Neural cell (in vitro differentiated cells): Measurements from ENCODE around the gene NT5M. TPM values are rescaled to one million over a fixed set of nuclear protein-coding genes. Genes with fewer than 3 reads are reported as not detected.

Source experiments
- H2AFZ ChIP-seq: fragments of 200-600, 300-800 bp; sonication (generic), shearing (Covaris generic); 2 replicates; pipeline ENCODE4 v1.6.0; 2014; ENCODE audit warnings: low read depth, mild to moderate bottlenecking, antibody characterized with exemption, low read length, moderate library complexity
- H3F3A ChIP-seq: fragments of 200-600 bp; shearing (Covaris generic); 2 replicates; pipeline ENCODE4 v1.6.1; 2016; ENCODE audit warnings: mild to moderate bottlenecking, moderate library complexity, mixed read lengths, antibody characterized with exemption, low read length; ENCODE audit not compliant: insufficient read depth, poor library complexity, severe bottlenecking
- H3K27ac ChIP-seq: fragments of 200-600, 300-800 bp; sonication (generic), shearing (Covaris generic); 2 replicates; pipeline ENCODE4 v1.5.1; 2014; ENCODE audit warnings: mild to moderate bottlenecking, low read length, moderate library complexity
- H3K27me3 ChIP-seq: fragments of 300-800, 200-600 bp; sonication (generic), shearing (Covaris generic); 2 replicates; pipeline ENCODE4 v1.6.0; 2014; ENCODE audit warnings: mild to moderate bottlenecking, low read depth, low read length, moderate library complexity; ENCODE audit not compliant: insufficient read depth
- H3K36me3 ChIP-seq: fragments of 300-800, 200-600 bp; sonication (generic), shearing (Covaris generic); 2 replicates; pipeline ENCODE4 v1.5.1; 2014; ENCODE audit warnings: mild to moderate bottlenecking, antibody characterized with exemption, low read length, moderate library complexity; ENCODE audit not compliant: insufficient read depth
- H3K4me2 ChIP-seq: fragments of 300-800, 200-600 bp; sonication (generic), shearing (Covaris generic); 2 replicates; pipeline ENCODE4 v1.6.0; 2014; ENCODE audit warnings: mild to moderate bottlenecking, low read length
- H3K4me3 ChIP-seq: fragments of 300-800, 200-600 bp; sonication (generic), shearing (Covaris generic); 2 replicates; pipeline ENCODE4 v1.5.1; 2014; ENCODE audit warnings: mild to moderate bottlenecking, low read length, moderate library complexity
- H3K79me2 ChIP-seq: fragments of 200-600 bp; shearing (Covaris generic); replicated peaks from 2 replicates; pipeline ENCODE4 v1.6.0; 2014; ENCODE audit warnings: mild to moderate bottlenecking, low read length, moderate library complexity; ENCODE audit not compliant: insufficient read depth
- H3K9ac ChIP-seq: fragments of 300-800, 200-600 bp; sonication (generic), shearing (Covaris generic); 2 replicates; pipeline ENCODE4 v1.6.1; 2016; ENCODE audit warnings: mild to moderate bottlenecking, low read length, mixed read lengths
- H3K9me2 ChIP-seq: fragments of 200-600 bp; shearing (Covaris generic); 2 replicates; pipeline ENCODE4 v1.6.1; 2016; ENCODE audit warnings: mild to moderate bottlenecking, low read length, mixed read lengths; ENCODE audit not compliant: insufficient read depth
- H3K9me3 ChIP-seq: fragments of 200-600, 300-800 bp; sonication (generic), shearing (Covaris generic); 2 replicates; pipeline ENCODE4 v1.6.1; 2016; ENCODE audit warnings: mild to moderate bottlenecking, mixed run types, low read length, moderate library complexity, mixed read lengths
- H4K20me1 ChIP-seq: fragments of 200-600 bp; shearing (Covaris generic); 2 replicates; pipeline ENCODE4 v1.6.1; 2016; ENCODE audit warnings: mild to moderate bottlenecking, mixed run types; ENCODE audit not compliant: insufficient read depth
- CTCF ChIP-seq: fragments of 450-650 bp; IDR thresholded peaks from 2 replicates; pipeline ENCODE4 v1.5.1; 2014; ENCODE audit warnings: antibody characterized with exemption, mild to moderate bottlenecking, moderate library complexity; ENCODE audit not compliant: poor library complexity, severe bottlenecking
- EP300 ChIP-seq: fragments of 450-650 bp; conservative IDR thresholded peaks from 2 replicates; pipeline ENCODE4 v1.6.1; 2014; ENCODE audit warnings: antibody characterized with exemption, mild to moderate bottlenecking, moderate library complexity; ENCODE audit not compliant: poor library complexity, severe bottlenecking
- EZH2 ChIP-seq: fragments of 200-600, 300-800 bp; shearing (Covaris generic), sonication (generic); IDR thresholded peaks from 2 replicates; pipeline ENCODE4 v1.6.1; 2014; ENCODE audit warnings: antibody characterized with exemption, low read length, borderline replicate concordance, mild to moderate bottlenecking; ENCODE audit not compliant: insufficient read depth, poor library complexity, severe bottlenecking
- MXI1 ChIP-seq: fragments of 450-650 bp; conservative IDR thresholded peaks from 2 replicates; pipeline ENCODE4 v1.6.1; 2014; ENCODE audit warnings: antibody characterized with exemption, mild to moderate bottlenecking; ENCODE audit not compliant: poor library complexity, severe bottlenecking
- POLR2AphosphoS5 ChIP-seq: IDR thresholded peaks from 2 replicates; pipeline ENCODE4 v1.6.1; 2012
- RAD21 ChIP-seq: fragments of 450-650 bp; conservative IDR thresholded peaks from 2 replicates; pipeline ENCODE4 v1.6.1; 2014; ENCODE audit warnings: antibody characterized with exemption, mild to moderate bottlenecking, moderate library complexity
- SMC3 ChIP-seq: fragments of 450-650 bp; conservative IDR thresholded peaks from 2 replicates; pipeline ENCODE4 v1.6.1; 2014; ENCODE audit warnings: antibody characterized with exemption, mild to moderate bottlenecking, moderate library complexity; ENCODE audit not compliant: poor library complexity
- TAF1 ChIP-seq: IDR thresholded peaks from 2 replicates; pipeline ENCODE4 v1.6.1; 2012; ENCODE audit warnings: low read depth
- polyA plus RNA-seq: library from polyadenylated mRNA; depleted of rRNA; stranded (reverse); fragments of >200 nt; gene quantifications from 2 replicates; pipeline ENCODE4 v1.2.3, GENCODE V29; 2014
- TF ChIP-seq, protein P1 (sequence below): IDR thresholded peaks from 2 replicates; pipeline ENCODE4 v1.6.1; 2012; ENCODE audit warnings: borderline replicate concordance

Gene NT5M
- polyA plus RNA-seq, 1 donor from 2014 or later, result 11.1 TPM

- Histone ChIP-seq H2AFZ (no peak overlapping the region), H3K27me3 (no peaks in the 10 kb centered on the region), H3K4me3 (no peak overlapping the region), H4K20me1 (no peaks in the 10 kb centered on the region), H3K9me3 (no peaks in the 10 kb centered on the region), H3K4me2 (no peak overlapping the region), H3K27ac (no peak overlapping the region), H3F3A (no peaks in the 10 kb centered on the region), H3K9ac (no peak overlapping the region), H3K79me2 (no peaks in the 10 kb centered on the region), H3K9me2 (no peaks in the 10 kb centered on the region), H3K36me3 (no peaks in the 10 kb centered on the region)
- no peak for TF ChIP-seq POLR2AphosphoS5
Measured at GRCh38 chr17:17322516-17323510, 19.6 kb downstream of the NT5M start.

DNA sequence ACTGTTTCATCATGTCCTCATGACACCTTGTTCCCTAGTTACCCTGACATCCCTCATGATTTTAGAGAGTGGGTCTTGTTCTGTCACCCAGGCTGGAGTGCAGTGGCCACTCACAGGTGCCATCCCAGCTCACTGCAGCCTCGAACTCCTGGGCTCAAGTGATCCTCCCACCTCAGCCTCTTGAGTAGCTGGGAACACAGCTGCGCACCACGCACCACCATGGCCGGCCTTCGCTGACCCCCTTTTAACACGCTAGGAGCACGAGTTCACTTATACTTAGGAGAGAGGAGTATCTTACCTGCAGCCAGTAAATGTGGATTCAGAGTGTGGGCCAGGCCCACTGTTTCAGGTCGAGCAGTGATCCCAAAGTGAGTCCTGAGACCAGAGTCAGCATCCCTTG lies 21.4 kb downstream of the NT5M start:
- H2AFZ ChIP-seq, result no peak overlapping the region
- H3K36me3 ChIP-seq, result no peaks in the 10 kb centered on the region
- no peaks in the 10 kb centered on the region for H3K27me3 ChIP-seq
- no peak overlapping the region for H3K4me3 ChIP-seq
- no peak overlapping the region for H3K9ac ChIP-seq
- no peak overlapping the region for H3K4me2 ChIP-seq
- TF ChIP-seq MXI1 (no peak), TAF1 (no peak), SMC3 (no peak), RAD21 (no peak), EZH2 (no peak), EP300 (no peak), POLR2AphosphoS5 (no peak), CTCF (no peak)
- TF ChIP-seq, protein P1, sequence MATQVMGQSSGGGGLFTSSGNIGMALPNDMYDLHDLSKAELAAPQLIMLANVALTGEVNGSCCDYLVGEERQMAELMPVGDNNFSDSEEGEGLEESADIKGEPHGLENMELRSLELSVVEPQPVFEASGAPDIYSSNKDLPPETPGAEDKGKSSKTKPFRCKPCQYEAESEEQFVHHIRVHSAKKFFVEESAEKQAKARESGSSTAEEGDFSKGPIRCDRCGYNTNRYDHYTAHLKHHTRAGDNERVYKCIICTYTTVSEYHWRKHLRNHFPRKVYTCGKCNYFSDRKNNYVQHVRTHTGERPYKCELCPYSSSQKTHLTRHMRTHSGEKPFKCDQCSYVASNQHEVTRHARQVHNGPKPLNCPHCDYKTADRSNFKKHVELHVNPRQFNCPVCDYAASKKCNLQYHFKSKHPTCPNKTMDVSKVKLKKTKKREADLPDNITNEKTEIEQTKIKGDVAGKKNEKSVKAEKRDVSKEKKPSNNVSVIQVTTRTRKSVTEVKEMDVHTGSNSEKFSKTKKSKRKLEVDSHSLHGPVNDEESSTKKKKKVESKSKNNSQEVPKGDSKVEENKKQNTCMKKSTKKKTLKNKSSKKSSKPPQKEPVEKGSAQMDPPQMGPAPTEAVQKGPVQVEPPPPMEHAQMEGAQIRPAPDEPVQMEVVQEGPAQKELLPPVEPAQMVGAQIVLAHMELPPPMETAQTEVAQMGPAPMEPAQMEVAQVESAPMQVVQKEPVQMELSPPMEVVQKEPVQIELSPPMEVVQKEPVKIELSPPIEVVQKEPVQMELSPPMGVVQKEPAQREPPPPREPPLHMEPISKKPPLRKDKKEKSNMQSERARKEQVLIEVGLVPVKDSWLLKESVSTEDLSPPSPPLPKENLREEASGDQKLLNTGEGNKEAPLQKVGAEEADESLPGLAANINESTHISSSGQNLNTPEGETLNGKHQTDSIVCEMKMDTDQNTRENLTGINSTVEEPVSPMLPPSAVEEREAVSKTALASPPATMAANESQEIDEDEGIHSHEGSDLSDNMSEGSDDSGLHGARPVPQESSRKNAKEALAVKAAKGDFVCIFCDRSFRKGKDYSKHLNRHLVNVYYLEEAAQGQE, result no peak
- no peaks in the 10 kb centered on the region for H3K9me2 ChIP-seq
- H3F3A ChIP-seq, result no peaks in the 10 kb centered on the region
- H3K27ac ChIP-seq, result no peak overlapping the region
- H4K20me1 ChIP-seq, result no peaks in the 10 kb centered on the region
- no peaks in the 10 kb centered on the region for H3K9me3 ChIP-seq
- H3K79me2 ChIP-seq, result no peaks in the 10 kb centered on the region
